NB4 (cell line): Measurements from ENCODE around the gene CLCNKB.
"Not testable (repeated sequence)": the region's sequence is repeated elsewhere in the genome, so short reads cannot be mapped to it uniquely, and the experiment has no call there.

Experiments
- DNase-seq: peaks from one replicate; pipeline ENCODE4 v3.0.0; 2010; ENCODE audit warnings: low read depth
- H3K4me3 ChIP-seq: one replicate; pipeline ENCODE4 v1.5.1; 2011; ENCODE audit warnings: mild to moderate bottlenecking, low read depth, low read length, moderate library complexity
- CTCF ChIP-seq: IDR thresholded peaks from one replicate; pipeline ENCODE4 v1.5.1; 2012; ENCODE audit warnings: low read depth, low read length
- MAX ChIP-seq: IDR thresholded peaks from 2 replicates; pipeline ENCODE4 v1.6.1; 2011; ENCODE audit warnings: low read depth, low read length
- MYC ChIP-seq: IDR thresholded peaks from 2 replicates; pipeline ENCODE4 v1.6.1; 2011; ENCODE audit warnings: low read depth, low read length
- POLR2A ChIP-seq: IDR thresholded peaks from 2 replicates; pipeline ENCODE4 v1.6.1; 2011; ENCODE audit warnings: mild to moderate bottlenecking; ENCODE audit not compliant: insufficient read length; ENCODE audit errors: extremely low read depth

Gene CLCNKB

GRCh38 chr1:16031551-16031950 lies 12.0 kb upstream of the CLCNKB start:
- DNase-seq: no peak
- no peak overlapping the region for H3K4me3 ChIP-seq
- TF ChIP-seq CTCF: no peak
- no peak for TF ChIP-seq MAX
- no peak for TF ChIP-seq MYC
- no peak for TF ChIP-seq POLR2A

GRCh38 chr1:16032388-16033102 lies 11.0 kb upstream of the CLCNKB start:
- peak; percentile 79 for DNase-seq
- no peak overlapping the region for H3K4me3 ChIP-seq
- TF ChIP-seq MAX: 0 out of 2 replicates have a peak, but pooled peaks have one; percentile 17
- no peak for TF ChIP-seq MYC
- no peak for TF ChIP-seq POLR2A
- TF ChIP-seq CTCF: peak; percentile 66

GRCh38 chr1:16033103-16033632 lies 10.4 kb upstream of the CLCNKB start:
- H3K4me3 ChIP-seq, DNase-seq: not testable (repeated sequence)

- not testable (repeated sequence) for DNase-seq, H3K4me3 ChIP-seq
Observed at GRCh38 chr1:16036461-16036860, 7.1 kb upstream of the CLCNKB start.

GRCh38 chr1:16038620-16038912 lies 5.0 kb upstream of the CLCNKB start:
- no peak for DNase-seq
- no peak overlapping the region for H3K4me3 ChIP-seq
- TF ChIP-seq CTCF (no peak), POLR2A (no peak), MYC (no peak), MAX (no peak)

- not testable (repeated sequence) for DNase-seq, H3K4me3 ChIP-seq
Observed at GRCh38 chr1:16039871-16040270, 3.7 kb upstream of the CLCNKB start.

GRCh38 chr1:16041200-16041599 lies 2.4 kb upstream of the CLCNKB start:
- DNase-seq: no peak

GRCh38 chr1:16042096-16042495 lies 1.5 kb upstream of the CLCNKB start:
- H3K4me3 ChIP-seq: no peak overlapping the region
- no peak for TF ChIP-seq POLR2A
- no peak for TF ChIP-seq MYC
- no peak for TF ChIP-seq CTCF
- TF ChIP-seq MAX: no peak
- DNase-seq: no peak

More at GRCh38 chr1:16041200-16041599, 2.4 kb upstream of the CLCNKB start:
- H3K4me3 ChIP-seq: no peak overlapping the region
- TF ChIP-seq POLR2A: no peak

GRCh38 chr1:16042654-16043053 lies 928 bp upstream of the CLCNKB start:
- not testable (repeated sequence) for H3K4me3 ChIP-seq

More at GRCh38 chr1:16042654-16043053, 928 bp upstream of the CLCNKB start:
- DNase-seq: not testable (repeated sequence)
